ENCODE data around the gene ERLIN1.

DNA sequence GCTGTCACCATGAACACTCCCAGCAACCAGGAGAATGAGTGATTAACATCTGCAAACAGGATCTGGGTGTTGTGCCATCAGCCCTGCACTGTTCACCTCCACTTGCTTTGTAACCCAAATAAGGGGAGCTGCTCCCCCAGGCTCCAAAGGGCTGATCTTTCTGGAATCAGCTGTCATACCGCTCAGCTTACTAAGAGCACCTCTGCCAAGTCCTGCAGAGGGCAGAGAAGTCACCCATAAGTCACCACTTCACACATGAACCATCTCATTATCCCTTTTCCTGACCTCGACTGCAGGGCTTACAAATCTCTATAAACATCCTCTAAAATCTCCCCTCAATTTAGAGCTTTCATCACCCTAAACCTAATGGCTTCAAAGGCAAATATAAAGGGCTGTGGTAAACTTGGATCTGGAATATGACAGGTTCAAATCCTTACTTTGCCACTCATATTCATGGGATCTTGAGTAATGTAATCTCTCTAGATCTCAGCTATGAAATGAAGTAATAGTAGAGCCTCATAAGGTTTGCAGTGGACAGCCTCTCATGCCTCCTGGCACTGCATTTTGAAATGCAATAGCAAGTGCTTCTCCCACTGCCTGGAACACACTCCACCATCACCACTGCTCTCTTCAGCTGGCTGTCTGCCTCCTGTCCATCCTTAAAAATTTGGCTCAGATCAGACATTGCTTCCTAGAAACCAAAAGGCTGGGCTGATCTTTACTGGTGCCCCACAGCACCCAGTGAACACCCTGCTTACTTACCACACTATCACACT is 38.8 kb downstream of the ERLIN1 start:
- TF ChIP-seq, protein P1, sequence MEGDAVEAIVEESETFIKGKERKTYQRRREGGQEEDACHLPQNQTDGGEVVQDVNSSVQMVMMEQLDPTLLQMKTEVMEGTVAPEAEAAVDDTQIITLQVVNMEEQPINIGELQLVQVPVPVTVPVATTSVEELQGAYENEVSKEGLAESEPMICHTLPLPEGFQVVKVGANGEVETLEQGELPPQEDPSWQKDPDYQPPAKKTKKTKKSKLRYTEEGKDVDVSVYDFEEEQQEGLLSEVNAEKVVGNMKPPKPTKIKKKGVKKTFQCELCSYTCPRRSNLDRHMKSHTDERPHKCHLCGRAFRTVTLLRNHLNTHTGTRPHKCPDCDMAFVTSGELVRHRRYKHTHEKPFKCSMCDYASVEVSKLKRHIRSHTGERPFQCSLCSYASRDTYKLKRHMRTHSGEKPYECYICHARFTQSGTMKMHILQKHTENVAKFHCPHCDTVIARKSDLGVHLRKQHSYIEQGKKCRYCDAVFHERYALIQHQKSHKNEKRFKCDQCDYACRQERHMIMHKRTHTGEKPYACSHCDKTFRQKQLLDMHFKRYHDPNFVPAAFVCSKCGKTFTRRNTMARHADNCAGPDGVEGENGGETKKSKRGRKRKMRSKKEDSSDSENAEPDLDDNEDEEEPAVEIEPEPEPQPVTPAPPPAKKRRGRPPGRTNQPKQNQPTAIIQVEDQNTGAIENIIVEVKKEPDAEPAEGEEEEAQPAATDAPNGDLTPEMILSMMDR (optimal IDR thresholded peaks at IDR 0.05 in 1 of 3, IDR thresholded peaks at IDR 0.05 in 1 of 3, conservative IDR thresholded peaks at IDR 0.05 in 1 of 3; ENCODE audit: extremely low read depth in 1 of 3, insufficient read depth in 2 of 3, low read length in 3 of 3): no peak
- no peak for TF ChIP-seq EZH2 (IDR thresholded peaks at IDR 0.05; ENCODE audit: low read length)

All from keratinocyte (primary cell).